HG03439 (cell line): ENCODE data around the gene TECPR1.

Source experiments
- ATAC-seq: cut with Tn5 transposase; IDR thresholded peaks from one replicate; pipeline ENCODE4 v1.9.1; 2021; ENCODE audit warnings: mild to moderate bottlenecking, moderate library complexity; ENCODE audit not compliant: unreplicated experiment

The TECPR1 gene

DNA sequence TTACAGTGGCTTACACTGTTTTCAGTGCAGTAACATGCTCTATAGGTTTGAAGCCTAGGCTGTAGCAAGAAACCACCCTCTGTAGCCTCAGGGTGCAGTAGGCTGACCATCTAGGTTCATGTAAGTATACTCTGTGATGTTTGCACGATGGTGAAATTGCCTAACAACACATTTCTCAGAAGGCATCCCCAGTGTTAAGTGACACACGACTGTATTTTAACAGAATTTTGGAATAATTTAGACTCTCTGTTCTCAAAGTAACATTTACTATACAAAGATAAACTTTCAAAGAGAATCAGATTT lies 85.4 kb downstream of the TECPR1 start:
- ATAC-seq = no peak

DNA sequence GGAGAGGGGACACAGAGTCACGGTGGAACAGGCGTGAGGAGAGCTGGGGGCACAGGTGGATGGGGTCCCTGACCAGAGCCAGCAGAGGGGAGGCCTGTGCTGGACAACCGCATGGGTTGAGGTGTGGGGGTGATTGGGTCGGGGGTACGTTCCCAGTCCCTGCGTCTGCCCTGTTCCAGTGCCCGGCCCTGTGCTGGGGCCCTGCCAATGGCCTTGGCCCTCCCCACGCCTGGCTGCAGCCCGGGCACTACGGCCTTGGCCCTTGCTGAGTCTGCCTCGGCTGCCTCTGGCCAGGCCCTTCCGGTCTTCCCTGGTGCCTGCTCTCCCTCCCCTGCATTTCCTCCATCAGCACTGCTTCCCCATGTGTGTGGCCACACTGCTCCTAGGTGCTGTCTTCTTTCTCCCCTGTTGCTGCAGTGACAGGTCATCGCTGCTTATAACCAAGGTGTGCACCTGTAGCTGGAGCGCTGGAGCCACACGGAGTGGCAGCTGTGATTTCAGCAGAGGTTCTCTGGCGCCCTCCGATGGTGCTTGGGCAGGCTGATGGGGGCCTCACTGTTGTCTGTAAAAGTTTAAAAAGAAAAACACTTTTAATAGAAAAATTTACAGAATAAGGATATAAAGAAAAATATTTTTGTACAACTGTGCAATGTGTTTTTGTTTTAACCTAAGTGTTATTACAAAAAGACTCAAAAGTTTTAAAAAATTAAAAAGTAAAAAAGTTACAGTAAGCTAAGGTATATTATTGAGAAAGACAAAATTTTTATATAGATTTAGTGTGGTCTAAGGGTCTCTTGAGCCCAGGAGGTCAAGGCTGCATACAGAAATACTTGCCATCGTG lies 86.0 kb downstream of the TECPR1 start:
- ATAC-seq = no peak
